ENCODE data around the gene MTFMT. TPM values are rescaled to one million over a fixed set of nuclear protein-coding genes. Genes with fewer than 3 reads are reported as not detected.

Gene MTFMT
- polyA plus RNA-seq, 4 donors, result 9.7 to 14.8 (median 12.9) TPM

- Histone ChIP-seq H3K4me3 (ENCODE audit: low read depth in 1 of 3, low read length in 3 of 3) (no peak overlapping the region), H3K9me3 (ENCODE audit: control insufficient read depth in 2 of 2, insufficient read depth in 1 of 2, low read depth in 1 of 2, low read length in 1 of 2) (no peaks in the 10 kb centered on the region), H3K4me1 (ENCODE audit: control insufficient read depth in 3 of 3, insufficient read depth in 2 of 3, low read depth in 1 of 3, low read length in 2 of 3) (peaks cover 5 to 32% (median 12%) of the 10 kb centered on the region in 3 donors), H3K27ac (ENCODE audit: low read depth in 1 of 3, low read length in 2 of 3) (no peak overlapping the region), H3K27me3 (ENCODE audit: control insufficient read depth in 3 of 3, insufficient read depth in 3 of 3, low read length in 3 of 3) (no peaks in the 10 kb centered on the region), H3K36me3 (ENCODE audit: control insufficient read depth in 3 of 3, insufficient read depth in 2 of 3, low read depth in 1 of 3, low read length in 3 of 3) (peaks cover 0 to 21% (median 0%) of the 10 kb centered on the region in 3 donors)
- DNase-seq (no peak), FAIRE-seq (no peak)
- WGBS, 3 donors, result 74 to 81% (median 74%) methylated on average over 16 of the region's 16 CpGs
Measured at GRCh38 chr15:65058394-65059368, 29.2 kb upstream of the MTFMT start.

GRCh38 chr15:65057549-65057940 is 28.1 kb upstream of the MTFMT start:
- peak overlapping the region in 1 of 3 donors; percentile 62 for H3K27ac ChIP-seq (ENCODE audit: low read depth in 1 of 3, low read length in 2 of 3)
- H3K27me3 ChIP-seq (ENCODE audit: control insufficient read depth in 3 of 3, insufficient read depth in 3 of 3, low read length in 3 of 3), result no peaks in the 10 kb centered on the region
- no peak overlapping the region for H3K4me3 ChIP-seq (ENCODE audit: low read depth in 1 of 3, low read length in 3 of 3)
- no peak for DNase-seq
- H3K9me3 ChIP-seq (ENCODE audit: control insufficient read depth in 2 of 2, insufficient read depth in 1 of 2, low read depth in 1 of 2, low read length in 1 of 2), result no peaks in the 10 kb centered on the region
- no peak for FAIRE-seq
- peaks cover 5 to 32% (median 12%) of the 10 kb centered on the region in 3 donors for H3K4me1 ChIP-seq (ENCODE audit: control insufficient read depth in 3 of 3, insufficient read depth in 2 of 3, low read depth in 1 of 3, low read length in 2 of 3)
- WGBS, 3 donors, result 92 to 95% (median 93%) methylated on average over 8 of the region's 8 CpGs
- H3K36me3 ChIP-seq (ENCODE audit: control insufficient read depth in 3 of 3, insufficient read depth in 2 of 3, low read depth in 1 of 3, low read length in 3 of 3), result peaks cover 0 to 30% (median 2%) of the 10 kb centered on the region in 3 donors

GRCh38 chr15:65056868-65057548 is 27.6 kb upstream of the MTFMT start:
- WGBS, 3 donors, result 52 to 72% (median 62%) methylated on average over 8 of the region's 8 CpGs
- H3K4me3 ChIP-seq (ENCODE audit: low read depth in 1 of 3, low read length in 3 of 3), result no peak overlapping the region
- H3K4me1 ChIP-seq (ENCODE audit: control insufficient read depth in 3 of 3, insufficient read depth in 2 of 3, low read depth in 1 of 3, low read length in 2 of 3), result peaks cover 5 to 32% (median 12%) of the 10 kb centered on the region in 3 donors
- H3K27me3 ChIP-seq (ENCODE audit: control insufficient read depth in 3 of 3, insufficient read depth in 3 of 3, low read length in 3 of 3), result no peaks in the 10 kb centered on the region
- H3K36me3 ChIP-seq (ENCODE audit: control insufficient read depth in 3 of 3, insufficient read depth in 2 of 3, low read depth in 1 of 3, low read length in 3 of 3), result peaks cover 0 to 32% (median 2%) of the 10 kb centered on the region in 3 donors
- peak overlapping the region; percentile 18 to 83 (median 62) for H3K27ac ChIP-seq (ENCODE audit: low read depth in 1 of 3, low read length in 2 of 3)
- FAIRE-seq (no peak), DNase-seq (peak; percentile 81 to 93)
- H3K9me3 ChIP-seq (ENCODE audit: control insufficient read depth in 2 of 2, insufficient read depth in 1 of 2, low read depth in 1 of 2, low read length in 1 of 2), result no peaks in the 10 kb centered on the region

GRCh38 chr15:65056106-65056505 is 26.7 kb upstream of the MTFMT start:
- peak overlapping the region in 1 of 3 donors; percentile 69 for H3K27ac ChIP-seq (ENCODE audit: low read depth in 1 of 3, low read length in 2 of 3)
- DNase-seq, result no peak
- 81 to 89% (median 82%) methylated on average over 9 of the region's 9 CpGs for WGBS, 3 donors
- no peak overlapping the region for H3K4me3 ChIP-seq (ENCODE audit: low read depth in 1 of 3, low read length in 3 of 3)
- H3K4me1 ChIP-seq (ENCODE audit: control insufficient read depth in 3 of 3, insufficient read depth in 2 of 3, low read depth in 1 of 3, low read length in 2 of 3), result peaks cover 5 to 32% (median 12%) of the 10 kb centered on the region in 3 donors
- H3K27me3 ChIP-seq (ENCODE audit: control insufficient read depth in 3 of 3, insufficient read depth in 3 of 3, low read length in 3 of 3), result no peaks in the 10 kb centered on the region
- FAIRE-seq, result no peak
- H3K36me3 ChIP-seq (ENCODE audit: control insufficient read depth in 3 of 3, insufficient read depth in 2 of 3, low read depth in 1 of 3, low read length in 3 of 3), result peaks cover 0 to 41% (median 7%) of the 10 kb centered on the region in 3 donors
- H3K9me3 ChIP-seq (ENCODE audit: control insufficient read depth in 2 of 2, insufficient read depth in 1 of 2, low read depth in 1 of 2, low read length in 1 of 2), result no peaks in the 10 kb centered on the region

- DNase-seq (peak; percentile 68 to 96), FAIRE-seq (no peak)
- H3K27ac ChIP-seq (ENCODE audit: low read depth in 1 of 3, low read length in 2 of 3), result peak overlapping the region; percentile 47 to 76 (median 68)
- no peak overlapping the region for H3K4me3 ChIP-seq (ENCODE audit: low read depth in 1 of 3, low read length in 3 of 3)
- no peaks in the 10 kb centered on the region for H3K9me3 ChIP-seq (ENCODE audit: control insufficient read depth in 2 of 2, insufficient read depth in 1 of 2, low read depth in 1 of 2, low read length in 1 of 2)
- H3K36me3 ChIP-seq (ENCODE audit: control insufficient read depth in 3 of 3, insufficient read depth in 2 of 3, low read depth in 1 of 3, low read length in 3 of 3), result peaks cover 0 to 44% (median 8%) of the 10 kb centered on the region in 3 donors
- H3K27me3 ChIP-seq (ENCODE audit: control insufficient read depth in 3 of 3, insufficient read depth in 3 of 3, low read length in 3 of 3), result no peaks in the 10 kb centered on the region
- H3K4me1 ChIP-seq (ENCODE audit: control insufficient read depth in 3 of 3, insufficient read depth in 2 of 3, low read depth in 1 of 3, low read length in 2 of 3), result peaks cover 5 to 32% (median 12%) of the 10 kb centered on the region in 3 donors
- WGBS, 3 donors, result 23 to 38% (median 34%) methylated on average over 6 of the region's 6 CpGs
Measured at GRCh38 chr15:65055201-65055870, 25.9 kb upstream of the MTFMT start.

GRCh38 chr15:65054333-65055200 is 25.1 kb upstream of the MTFMT start:
- Histone ChIP-seq H3K27ac (ENCODE audit: low read depth in 1 of 3, low read length in 2 of 3) (peak overlapping the region; percentile 47 to 76 (median 68)), H3K4me1 (ENCODE audit: control insufficient read depth in 3 of 3, insufficient read depth in 2 of 3, low read depth in 1 of 3, low read length in 2 of 3) (peaks cover 5 to 35% (median 12%) of the 10 kb centered on the region in 3 donors), H3K36me3 (ENCODE audit: control insufficient read depth in 3 of 3, insufficient read depth in 2 of 3, low read depth in 1 of 3, low read length in 3 of 3) (peaks cover 0 to 50% (median 8%) of the 10 kb centered on the region in 3 donors), H3K4me3 (ENCODE audit: low read depth in 1 of 3, low read length in 3 of 3) (no peak overlapping the region), H3K27me3 (ENCODE audit: control insufficient read depth in 3 of 3, insufficient read depth in 3 of 3, low read length in 3 of 3) (no peaks in the 10 kb centered on the region), H3K9me3 (ENCODE audit: control insufficient read depth in 2 of 2, insufficient read depth in 1 of 2, low read depth in 1 of 2, low read length in 1 of 2) (no peaks in the 10 kb centered on the region)
- 66 to 74% (median 71%) methylated on average over 24 to 26 of the region's 26 CpGs for WGBS, 3 donors
- DNase-seq, result peak; percentile 68 to 86
- FAIRE-seq, result no peak

GRCh38 chr15:65052956-65053355 is 23.5 kb upstream of the MTFMT start:
- DNase-seq (no peak), FAIRE-seq (no peak)
- Histone ChIP-seq H3K36me3 (ENCODE audit: control insufficient read depth in 3 of 3, insufficient read depth in 2 of 3, low read depth in 1 of 3, low read length in 3 of 3) (peaks cover 0 to 48% (median 8%) of the 10 kb centered on the region in 3 donors), H3K4me1 (ENCODE audit: control insufficient read depth in 3 of 3, insufficient read depth in 2 of 3, low read depth in 1 of 3, low read length in 2 of 3) (peaks cover 5 to 41% (median 12%) of the 10 kb centered on the region in 3 donors), H3K27me3 (ENCODE audit: control insufficient read depth in 3 of 3, insufficient read depth in 3 of 3, low read length in 3 of 3) (no peaks in the 10 kb centered on the region), H3K27ac (ENCODE audit: low read depth in 1 of 3, low read length in 2 of 3) (no peak overlapping the region), H3K9me3 (ENCODE audit: control insufficient read depth in 2 of 2, insufficient read depth in 1 of 2, low read depth in 1 of 2, low read length in 1 of 2) (no peaks in the 10 kb centered on the region), H3K4me3 (ENCODE audit: low read depth in 1 of 3, low read length in 3 of 3) (no peak overlapping the region)
- WGBS, 3 donors, result 77 to 86% (median 86%) methylated on average over 2 of the region's 2 CpGs

Data from small intestine (tissue), 7 donors.